IPS-11a (cell line): ENCODE results near the gene CLSTN3.

Experiments
- H3K4me3 ChIP-seq: one replicate; pipeline ENCODE4 v1.5.1; 2013; ENCODE audit warnings: low read depth, low read length, control low read depth

CLSTN3 gene

GRCh38 chr12:7129872-7130691, at the start of gene CLSTN3:
Gene CLSTN3 (plus strand): TSS chr12:7130371. CDS start chr12:7130649, 278 bp downstream.
- peak within 1 kb of the TSS; percentile 82 for H3K4me3 ChIP-seq

DNA sequence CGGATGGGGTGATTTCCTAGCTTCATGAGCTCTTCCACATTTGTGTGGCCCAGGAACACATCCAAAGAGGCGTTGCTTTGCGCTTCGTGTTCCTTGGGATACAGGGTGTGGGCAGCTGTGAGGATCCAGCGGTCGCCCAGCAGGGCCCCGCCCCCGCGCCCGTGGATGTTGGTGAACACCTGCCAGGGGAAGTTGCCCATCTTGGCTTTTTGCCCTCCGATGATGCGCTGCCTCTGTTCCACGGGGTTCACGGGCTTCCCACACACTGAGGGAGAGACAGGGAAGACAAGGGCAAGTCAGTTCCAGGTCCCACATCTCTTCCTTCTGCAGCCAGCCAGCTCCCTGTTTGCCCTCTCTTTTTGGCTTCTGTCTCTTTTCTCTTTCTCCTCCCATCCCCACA, 49.1 kb upstream of the CLSTN3 start:
- no peak overlapping the region for H3K4me3 ChIP-seq

DNA sequence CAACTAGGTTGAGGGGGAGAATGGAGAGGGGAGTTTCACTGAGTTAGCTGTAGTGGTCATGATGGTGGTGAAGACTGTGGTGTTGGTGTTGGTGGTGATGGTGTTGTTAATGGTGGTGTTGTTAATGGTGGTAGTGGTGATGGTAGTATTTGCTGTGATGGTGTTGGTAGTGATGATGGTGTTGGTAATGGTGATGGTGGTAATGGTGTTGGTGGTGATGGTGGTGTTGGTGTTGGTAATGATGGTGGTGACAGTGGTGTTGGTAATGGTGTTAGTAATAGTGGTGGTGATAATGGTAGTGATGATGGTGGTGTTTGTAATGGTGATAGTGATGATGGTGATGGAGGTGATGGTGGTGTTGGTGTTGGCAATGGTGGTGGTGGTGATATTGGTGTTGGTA, 47.0 kb upstream of the CLSTN3 start:
- no peak overlapping the region for H3K4me3 ChIP-seq

DNA sequence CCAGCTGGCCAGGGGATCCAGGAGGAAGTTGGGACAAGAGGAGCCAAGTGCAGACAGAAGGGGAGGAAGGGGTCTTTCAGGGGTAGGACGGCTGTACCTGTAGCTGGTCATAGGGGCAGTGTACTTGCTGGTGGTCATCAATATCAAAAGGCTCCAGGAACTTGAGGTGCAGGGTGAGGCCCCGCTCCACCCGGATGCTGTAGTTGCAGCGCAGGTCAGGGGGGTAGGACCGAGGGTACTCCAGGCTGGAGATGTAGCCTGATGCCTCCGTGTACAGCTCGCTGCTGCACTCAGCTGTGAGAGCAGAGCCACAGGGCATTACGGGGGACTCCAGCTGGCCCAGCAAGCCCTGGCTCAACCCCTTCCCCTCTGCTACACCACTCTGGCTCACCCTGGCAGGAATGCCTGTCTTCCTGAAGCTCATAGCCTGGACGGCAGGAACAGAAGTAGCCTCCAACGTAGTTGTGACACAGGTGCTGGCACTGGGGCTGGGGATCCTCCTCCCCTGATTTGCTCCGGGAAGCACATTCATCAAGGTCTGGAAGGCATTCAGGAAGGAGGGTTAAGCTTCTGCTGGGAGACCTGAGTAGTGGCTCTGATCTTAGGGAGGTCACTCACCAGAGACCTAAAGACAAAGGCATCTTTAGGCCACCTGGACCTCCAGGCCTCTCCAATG, 40.8 kb upstream of the CLSTN3 start:
- H3K4me3 ChIP-seq = no peak overlapping the region

- H3K4me3 ChIP-seq = no peak overlapping the region
Observed at GRCh38 chr12:7090222-7090998, 39.8 kb upstream of the CLSTN3 start.

DNA sequence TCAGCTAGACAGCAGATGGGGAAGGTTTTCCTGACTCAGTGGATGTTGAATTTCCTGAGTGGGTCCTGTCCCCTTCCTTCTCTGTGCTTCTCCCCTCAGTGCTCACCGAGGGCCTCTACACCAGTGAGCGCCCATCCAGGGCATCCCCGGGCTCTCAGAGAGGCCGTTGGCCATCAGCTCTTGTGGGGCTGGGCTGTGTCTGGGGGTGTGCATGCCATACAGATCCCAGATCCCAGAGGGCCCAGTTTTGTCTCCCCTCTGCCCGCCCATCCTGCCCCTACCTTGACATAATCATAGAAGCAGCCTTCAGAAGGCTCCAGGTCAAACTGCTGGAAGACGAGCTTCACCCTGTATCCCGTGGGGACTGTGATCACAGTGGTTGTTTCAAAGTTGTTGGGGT, 39.0 kb upstream of the CLSTN3 start:
- H3K4me3 ChIP-seq = no peak overlapping the region

DNA sequence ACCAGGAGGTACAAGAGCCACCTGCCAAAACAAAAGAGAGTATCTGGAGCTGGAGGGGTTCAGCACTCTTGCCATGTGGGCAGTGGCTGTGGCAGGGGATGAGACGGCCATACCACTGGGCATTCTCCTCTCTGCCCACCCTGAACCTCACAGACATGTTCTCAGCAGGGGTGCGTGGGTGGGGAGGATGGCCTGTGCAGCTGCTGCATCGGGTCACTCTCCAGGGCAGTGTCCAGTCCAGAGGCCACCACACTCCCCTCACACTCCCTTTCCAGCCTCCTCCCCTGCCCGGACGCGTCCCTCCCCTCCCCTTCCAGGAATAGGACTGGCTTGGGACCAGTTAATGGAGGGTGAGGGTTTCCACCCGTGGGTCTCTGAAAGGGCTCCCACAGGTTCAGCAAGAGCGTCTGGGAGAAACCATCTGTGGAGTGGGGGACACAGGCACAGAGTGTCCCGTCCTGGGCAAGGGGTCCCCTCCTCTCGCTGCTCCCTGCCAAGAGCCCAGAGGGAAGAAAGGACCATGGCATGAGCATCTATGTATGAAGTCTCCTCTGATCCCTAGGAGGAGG, 38.4 kb upstream of the CLSTN3 start:
- no peak overlapping the region for H3K4me3 ChIP-seq

DNA sequence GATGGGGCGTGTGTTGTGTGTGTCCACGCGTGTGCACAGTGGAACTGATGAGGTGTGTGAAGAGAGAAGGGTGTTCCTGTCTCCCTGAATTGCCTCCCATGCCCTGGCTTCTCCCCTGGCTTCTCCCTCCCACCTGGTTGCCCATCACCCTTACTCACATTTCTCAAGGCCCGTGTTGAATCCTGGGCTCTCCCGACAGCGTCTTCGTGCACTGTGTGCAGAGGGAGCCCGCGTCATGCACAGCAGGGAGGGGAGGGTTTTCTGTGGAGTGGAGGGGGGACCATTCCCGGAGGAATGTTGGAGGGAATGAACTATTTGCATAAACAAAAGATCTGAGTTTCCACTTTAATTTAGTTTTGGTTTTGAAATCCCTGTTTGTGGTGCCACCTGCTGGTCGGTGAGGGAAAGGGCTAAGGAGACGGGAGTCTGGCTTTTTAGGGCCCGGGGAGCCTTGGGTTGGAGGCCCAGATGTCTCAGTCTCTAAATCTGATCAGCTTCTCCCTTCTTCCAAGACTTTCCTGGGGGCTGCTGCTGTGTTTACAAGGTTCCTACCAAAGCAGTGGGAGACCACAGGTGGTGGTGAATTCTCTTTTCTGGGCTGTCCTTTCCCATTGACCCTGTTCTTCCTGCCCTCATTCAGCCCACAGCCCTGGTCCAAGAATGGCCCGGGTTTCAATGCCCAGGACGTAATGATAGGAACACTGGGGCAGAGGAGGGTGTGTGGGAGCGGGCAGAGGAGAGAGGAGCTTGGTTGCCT, 37.8 kb upstream of the CLSTN3 start, which contains the start of gene C1R:
C1R (minus strand) TSS at position 217 of the 757 bp plus-strand sequence; CDS start at position 160, 57 bp downstream.
- H3K4me3 ChIP-seq = no peak within 1 kb of the TSS

DNA sequence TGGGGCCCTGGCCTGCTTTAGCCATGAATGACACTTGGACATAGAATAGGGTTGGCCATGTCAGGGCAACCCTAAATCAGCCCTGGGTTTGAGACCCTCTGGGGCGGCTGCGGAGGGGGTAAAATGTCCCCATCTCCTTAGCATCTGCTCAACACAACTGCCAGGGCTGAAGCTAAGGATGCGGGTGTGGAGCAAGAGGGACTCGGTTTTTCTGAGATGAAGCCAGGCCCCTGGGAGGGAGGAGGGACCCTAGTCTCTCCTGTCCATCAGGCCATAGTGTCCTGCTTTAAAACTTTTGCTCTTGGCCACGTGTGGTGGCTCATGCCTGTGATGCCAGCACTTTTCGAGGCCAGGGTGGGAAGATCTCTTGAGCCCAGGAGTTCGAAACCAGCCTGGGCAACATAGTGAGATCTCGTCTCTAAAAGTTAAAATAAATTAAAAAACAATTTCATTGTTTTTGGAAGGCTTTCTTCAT, 37.1 kb upstream of the CLSTN3 start:
- H3K4me3 ChIP-seq = no peak overlapping the region

GRCh38 chr12:7093486-7093885, 36.7 kb upstream of the CLSTN3 start:
- no peak overlapping the region for H3K4me3 ChIP-seq

DNA sequence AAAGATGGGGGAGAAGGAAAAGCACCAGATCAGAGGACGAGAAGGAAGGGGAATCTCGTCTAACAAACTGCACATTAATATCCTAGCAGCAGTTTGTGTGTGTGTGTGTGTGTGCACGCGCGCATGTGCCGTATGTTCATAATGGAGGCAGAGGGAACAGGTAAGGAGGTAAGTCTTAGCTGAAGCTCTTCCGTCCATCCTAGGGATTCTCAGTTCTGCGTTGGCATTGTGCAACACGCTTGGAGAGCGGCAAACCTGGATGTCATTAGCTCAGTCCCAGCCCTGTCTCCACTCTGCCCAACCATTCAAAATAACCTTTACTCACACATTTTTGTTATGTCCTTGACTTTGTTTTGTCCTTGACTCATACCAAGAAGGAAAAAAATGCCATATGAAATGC, 36.3 kb upstream of the CLSTN3 start:
- no peak overlapping the region for H3K4me3 ChIP-seq

DNA sequence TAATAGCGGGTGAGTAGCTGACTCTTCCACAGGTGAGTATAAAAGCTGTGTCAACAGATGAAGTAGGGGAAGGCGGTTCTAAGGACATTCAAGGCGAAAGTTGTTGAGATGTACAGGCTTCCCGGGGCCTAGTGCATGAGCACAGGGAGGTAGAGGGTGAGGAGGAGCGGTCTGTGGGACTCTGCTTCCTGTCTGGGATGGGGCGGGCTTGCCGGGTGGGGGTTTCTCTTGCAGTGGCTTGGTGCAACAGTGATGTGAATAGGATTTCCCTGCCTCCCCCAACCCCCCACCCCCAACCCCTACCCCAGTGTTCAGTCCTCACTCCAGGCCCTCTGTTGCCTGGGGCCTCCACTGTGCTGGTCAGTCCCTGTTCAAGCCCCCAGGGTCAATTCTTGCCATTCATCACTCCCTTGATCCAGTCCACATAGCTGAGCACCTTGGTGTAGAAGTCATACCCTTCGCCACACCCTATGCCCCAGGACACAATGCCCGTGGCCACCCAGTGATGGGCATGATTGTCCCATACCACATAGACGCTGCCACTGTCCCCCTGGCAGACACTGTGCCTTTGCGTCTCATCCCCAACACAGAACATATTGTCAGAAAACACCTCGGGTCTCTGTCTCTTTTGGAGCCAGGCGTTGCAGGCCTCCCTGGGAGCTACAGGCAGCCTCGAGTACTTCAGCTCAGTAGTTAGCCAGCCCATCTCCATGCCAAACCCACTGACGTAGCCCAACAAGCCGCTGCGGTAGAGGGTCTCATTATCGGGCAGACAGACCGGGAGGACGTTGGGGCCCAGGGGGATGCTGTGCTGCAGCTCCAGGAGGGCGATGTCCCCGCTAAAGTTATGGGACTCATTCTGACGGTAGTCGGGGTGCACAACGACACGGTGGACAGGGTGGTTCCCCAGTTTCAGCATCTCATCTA, 33.9 kb upstream of the CLSTN3 start:
- H3K4me3 ChIP-seq = no peak overlapping the region

DNA sequence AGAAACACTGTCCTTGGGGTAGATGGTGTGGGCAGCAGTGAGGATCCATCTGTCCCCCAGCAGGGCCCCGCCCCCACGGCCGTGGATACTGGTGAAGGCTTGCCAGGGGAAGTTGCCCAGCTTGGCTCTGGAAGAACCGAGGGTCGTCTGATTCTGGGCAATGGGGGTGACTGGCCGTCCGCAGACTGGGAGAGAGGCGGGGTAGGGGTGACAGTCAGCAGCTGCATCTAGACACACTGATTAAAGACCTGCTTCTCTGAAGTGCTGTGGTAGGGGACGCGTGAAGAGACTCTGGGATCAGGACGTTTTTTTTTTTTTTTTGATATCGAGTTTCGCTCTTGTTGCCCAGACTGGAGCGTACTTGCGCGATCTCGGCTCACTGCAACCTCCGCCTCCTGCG, 33.2 kb upstream of the CLSTN3 start:
- H3K4me3 ChIP-seq = no peak overlapping the region

DNA sequence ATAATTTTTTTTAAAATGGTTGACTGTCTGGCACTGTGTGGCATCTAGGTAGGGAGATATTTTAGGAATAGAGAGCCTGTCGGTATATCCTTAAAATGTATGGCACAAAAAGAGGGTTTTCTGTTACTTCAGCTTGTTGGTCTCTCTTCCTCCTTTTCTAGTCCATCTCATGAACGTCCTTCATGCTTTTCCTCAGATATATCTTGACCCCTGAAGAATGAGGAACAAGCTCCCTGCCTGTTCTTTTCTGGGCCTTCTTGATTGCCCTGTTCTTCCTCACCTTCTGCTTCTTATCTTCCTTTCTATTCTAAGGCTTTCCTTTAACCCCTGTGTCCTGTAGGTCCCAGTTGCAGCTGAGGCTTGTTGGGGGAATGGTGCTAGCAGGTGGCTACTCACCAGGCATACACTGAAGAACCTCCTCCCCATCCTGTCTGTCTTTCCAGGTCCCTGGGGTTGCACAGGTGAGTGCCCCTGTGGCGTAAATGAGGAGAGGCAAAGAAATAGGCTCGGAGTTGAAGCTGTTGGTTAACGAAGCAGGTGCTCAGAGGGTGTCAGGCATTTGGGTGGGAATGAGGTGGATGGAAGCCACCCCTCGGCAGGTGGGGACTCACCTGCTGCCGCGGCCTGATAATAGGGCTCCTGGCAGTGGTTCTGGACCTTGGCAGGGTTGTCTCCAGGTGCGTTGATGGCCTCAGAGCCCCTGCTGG, 30.7 kb upstream of the CLSTN3 start:
- H3K4me3 ChIP-seq = no peak overlapping the region

- no peak overlapping the region for H3K4me3 ChIP-seq
Observed at GRCh38 chr12:7100239-7100638, 29.9 kb upstream of the CLSTN3 start.

DNA sequence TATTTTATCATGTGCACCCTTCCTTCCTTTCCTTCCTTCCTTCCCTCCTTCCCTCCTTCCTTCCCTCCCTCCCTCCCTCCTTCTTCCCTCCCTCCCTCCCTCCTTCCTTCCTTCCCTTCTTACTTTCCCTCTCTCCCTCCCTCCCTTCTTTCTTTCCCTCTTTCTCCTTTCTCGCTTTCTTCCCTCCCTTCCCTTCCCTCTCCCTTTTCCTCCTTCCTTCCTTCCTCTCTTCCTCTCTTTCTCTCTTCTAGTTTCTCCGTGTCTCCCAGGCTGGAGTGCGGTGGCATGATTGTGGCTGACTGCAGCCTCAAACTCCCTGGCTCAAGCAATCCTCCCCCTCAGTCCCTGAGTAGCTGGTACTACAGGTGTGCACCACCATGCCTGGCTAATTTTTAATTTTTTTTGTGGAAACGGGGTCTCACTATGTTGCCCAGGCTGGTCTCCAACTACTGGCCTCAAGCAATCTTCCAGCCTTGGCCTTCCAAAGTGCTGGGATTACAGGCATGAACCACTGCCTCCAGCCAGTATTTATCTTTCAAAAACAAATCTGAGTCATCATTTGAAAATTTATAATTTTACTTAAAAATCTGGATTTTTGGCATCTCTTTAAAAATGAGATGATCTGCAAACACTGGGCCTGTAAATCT, 29.0 kb upstream of the CLSTN3 start:
- no peak overlapping the region for H3K4me3 ChIP-seq

DNA sequence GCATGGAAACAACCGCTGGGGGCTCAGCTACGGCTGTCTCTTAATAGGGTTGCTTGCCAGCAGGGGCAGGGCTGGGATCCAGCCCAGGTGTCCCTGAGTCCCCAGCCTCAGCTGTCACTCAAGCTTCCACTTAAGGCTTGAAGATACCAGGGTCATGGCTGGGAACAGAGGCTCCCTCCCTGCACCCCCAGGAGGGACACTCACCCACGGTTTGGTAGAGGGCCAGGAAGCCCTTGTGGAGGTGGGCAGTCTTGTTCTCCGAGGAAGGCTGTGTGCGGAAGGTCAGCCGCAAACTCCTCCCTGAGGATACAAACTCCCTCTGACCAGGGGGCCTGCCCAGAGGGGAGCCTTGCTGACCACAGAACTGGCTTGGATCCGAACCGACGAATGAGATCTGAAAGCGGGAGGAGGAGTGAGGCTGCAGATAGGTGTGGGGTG, 28.5 kb upstream of the CLSTN3 start:
- H3K4me3 ChIP-seq = no peak overlapping the region

GRCh38 chr12:7102582-7102981, 27.6 kb upstream of the CLSTN3 start:
- H3K4me3 ChIP-seq = no peak overlapping the region
